ENCODE measurements around the gene MAP3K10.

MAP3K10 gene

GRCh38 chr19:40174092-40174491, 17.1 kb upstream of the MAP3K10 start:
- DNase-seq (ENCODE audit: low read depth): no peak

GRCh38 chr19:40175820-40176219, 15.4 kb upstream of the MAP3K10 start:
- no peak for DNase-seq (ENCODE audit: low read depth)

- no peak for DNase-seq (ENCODE audit: low read depth)
Measured at GRCh38 chr19:40177286-40178070, 13.7 kb upstream of the MAP3K10 start.

DNA sequence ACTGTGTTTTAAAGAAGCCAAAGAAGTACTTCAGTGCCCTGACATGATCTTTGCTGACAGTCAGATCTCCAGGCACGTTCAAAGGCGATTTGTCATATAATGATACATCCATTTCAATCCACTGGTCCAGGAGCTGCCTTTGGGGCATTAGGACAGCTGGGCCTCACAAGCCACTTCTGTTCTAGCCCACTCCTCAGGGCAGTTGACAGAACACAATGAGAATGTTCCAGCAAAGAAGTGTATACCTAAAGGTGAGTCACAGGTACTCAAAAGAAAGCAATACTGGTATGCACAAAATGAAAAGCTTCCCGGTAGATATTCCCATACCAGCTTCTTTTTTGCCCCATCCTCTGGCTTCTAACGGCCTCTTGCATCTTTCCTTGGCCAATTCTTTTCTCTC, 12.5 kb upstream of the MAP3K10 start:
- no peak for DNase-seq (ENCODE audit: low read depth)

DNA sequence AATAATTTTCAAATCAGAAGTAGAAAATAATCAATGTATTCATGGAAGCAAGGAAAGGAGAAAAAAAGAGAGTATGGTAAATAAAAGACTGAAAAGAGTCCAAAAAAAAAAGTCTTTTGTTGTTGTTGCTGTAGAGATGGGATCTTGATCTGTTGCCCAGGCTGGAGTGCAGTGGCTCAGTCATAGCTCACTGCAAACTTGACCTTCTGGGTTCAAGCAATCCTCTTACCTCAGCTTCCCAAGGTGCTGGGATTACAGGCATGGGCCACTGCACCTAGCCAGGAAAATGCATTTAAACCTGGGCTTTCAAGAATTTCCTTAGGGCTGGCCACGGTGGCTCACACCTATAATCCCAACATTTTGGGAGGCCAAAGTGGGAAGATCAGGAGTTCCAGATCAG, 7.0 kb upstream of the MAP3K10 start:
- no peak for DNase-seq (ENCODE audit: low read depth)

GRCh38 chr19:40191836-40192646, 815 bp downstream of the MAP3K10 start:
- DNase-seq (ENCODE audit: low read depth): no peak

GRCh38 chr19:40192758-40193586, 1.7 kb downstream of the MAP3K10 start:
- no peak for DNase-seq (ENCODE audit: low read depth)

DNA sequence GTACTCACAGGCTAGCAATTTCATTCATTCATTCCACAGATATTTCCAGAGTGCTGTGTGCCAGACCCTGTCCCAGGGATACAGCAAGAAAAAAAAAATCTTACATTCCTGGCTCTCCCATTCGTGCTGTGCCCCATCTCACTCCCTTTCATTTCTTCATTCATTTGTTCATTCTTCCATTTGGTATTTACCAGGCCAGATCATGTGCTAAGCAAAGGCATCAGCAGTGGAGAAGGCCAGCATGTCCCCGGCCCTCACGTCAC, 2.3 kb downstream of the MAP3K10 start:
- no peak for DNase-seq (ENCODE audit: low read depth)

DNA sequence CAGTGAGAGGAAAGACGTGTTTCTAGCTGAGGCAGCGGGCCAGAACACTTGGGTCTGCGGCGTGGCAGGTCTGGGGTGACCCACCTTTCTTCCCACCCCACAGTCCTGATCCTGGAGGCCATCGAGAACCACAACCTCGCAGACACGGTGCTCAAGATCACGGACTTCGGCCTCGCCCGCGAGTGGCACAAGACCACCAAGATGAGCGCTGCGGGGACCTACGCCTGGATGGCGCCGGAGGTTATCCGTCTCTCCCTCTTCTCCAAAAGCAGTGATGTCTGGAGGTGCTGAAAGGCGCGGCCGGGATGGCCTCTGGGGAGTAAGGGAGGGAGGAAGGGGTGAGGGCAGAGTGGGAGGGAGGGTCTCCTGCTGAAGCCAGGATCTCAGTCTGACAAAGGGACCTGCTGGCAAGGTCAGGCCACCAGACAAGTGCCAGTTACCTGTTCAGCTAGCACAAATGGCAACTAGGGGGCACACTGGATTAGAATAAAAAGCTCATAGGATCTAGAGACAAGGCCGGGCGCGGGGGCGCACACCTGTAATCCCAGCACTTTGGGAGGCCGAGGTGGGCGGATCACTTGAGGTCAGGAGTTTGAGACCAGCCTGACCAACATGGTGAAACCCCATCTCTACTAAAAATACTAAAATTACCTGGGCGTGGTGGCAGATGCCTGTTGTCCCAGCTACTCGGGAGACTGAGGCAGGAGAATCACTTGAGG, 7.2 kb downstream of the MAP3K10 start:
- DNase-seq (ENCODE audit: low read depth): no peak

- DNase-seq (ENCODE audit: low read depth): no peak
Measured at GRCh38 chr19:40200341-40201099, 9.3 kb downstream of the MAP3K10 start.

GRCh38 chr19:40204381-40204780, 13.2 kb downstream of the MAP3K10 start:
- no peak for DNase-seq (ENCODE audit: low read depth)

DNA sequence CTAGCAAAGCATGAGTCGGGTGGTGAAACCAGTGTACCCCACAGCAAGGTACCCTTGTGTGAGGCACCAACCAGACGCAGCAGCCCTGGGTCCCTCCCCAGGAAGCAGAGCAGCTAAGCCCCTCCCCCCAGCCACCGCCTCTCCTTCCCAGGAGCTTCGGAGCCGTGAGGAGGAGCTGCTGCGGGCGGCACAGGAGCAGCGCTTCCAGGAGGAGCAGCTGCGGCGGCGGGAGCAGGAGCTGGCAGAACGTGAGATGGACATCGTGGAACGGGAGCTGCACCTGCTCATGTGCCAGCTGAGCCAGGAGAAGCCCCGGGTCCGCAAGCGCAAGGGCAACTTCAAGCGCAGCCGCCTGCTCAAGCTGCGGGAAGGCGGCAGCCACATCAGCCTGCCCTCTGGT, 14.5 kb downstream of the MAP3K10 start:
- no peak for DNase-seq (ENCODE audit: low read depth)

DNA sequence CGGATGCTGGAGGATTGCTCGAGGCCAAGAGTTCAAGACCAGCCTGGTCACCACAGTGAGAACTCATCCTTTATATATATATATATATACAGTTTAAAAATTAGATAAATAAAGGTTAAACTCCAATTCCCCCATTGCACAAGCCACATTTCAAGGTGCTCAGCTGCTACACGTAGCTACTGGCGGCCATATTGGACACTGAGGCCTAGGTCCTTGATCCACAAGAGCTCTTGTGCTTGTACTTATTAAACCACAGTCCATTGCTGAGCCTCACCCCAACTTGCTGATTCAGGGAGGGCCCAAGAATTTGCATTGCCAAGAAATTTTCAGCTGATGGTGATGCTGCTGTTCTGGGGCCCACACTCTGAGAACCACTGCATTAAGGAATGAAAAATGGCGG, 17.4 kb downstream of the MAP3K10 start:
- DNase-seq (ENCODE audit: low read depth): no peak

GRCh38 chr19:40210889-40211288, 19.7 kb downstream of the MAP3K10 start:
- no peak for DNase-seq (ENCODE audit: low read depth)

DNA sequence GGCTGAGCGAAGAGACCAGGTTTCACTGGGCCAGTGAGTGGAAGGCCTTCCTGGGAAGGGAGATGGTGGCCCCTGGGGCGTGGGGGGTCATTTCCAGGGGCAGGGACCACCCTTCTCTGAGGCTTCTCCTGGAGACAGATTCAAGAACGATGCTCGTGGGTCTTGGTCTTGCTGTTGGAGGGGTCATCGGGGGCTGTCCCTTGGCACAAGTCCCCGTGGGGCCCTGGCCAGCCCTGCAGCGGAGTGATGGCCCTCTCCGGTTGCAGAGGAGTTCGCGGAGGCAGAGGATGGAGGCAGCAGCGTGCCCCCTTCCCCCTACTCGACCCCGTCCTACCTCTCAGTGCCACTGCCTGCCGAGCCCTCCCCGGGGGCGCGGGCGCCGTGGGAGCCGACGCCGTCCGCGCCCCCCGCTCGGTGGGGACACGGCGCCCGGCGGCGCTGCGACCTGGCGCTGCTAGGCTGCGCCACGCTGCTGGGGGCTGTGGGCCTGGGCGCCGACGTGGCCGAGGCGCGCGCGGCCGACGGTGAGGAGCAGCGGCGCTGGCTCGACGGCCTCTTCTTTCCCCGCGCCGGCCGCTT, 22.1 kb downstream of the MAP3K10 start:
- DNase-seq (ENCODE audit: low read depth): no peak

DNA sequence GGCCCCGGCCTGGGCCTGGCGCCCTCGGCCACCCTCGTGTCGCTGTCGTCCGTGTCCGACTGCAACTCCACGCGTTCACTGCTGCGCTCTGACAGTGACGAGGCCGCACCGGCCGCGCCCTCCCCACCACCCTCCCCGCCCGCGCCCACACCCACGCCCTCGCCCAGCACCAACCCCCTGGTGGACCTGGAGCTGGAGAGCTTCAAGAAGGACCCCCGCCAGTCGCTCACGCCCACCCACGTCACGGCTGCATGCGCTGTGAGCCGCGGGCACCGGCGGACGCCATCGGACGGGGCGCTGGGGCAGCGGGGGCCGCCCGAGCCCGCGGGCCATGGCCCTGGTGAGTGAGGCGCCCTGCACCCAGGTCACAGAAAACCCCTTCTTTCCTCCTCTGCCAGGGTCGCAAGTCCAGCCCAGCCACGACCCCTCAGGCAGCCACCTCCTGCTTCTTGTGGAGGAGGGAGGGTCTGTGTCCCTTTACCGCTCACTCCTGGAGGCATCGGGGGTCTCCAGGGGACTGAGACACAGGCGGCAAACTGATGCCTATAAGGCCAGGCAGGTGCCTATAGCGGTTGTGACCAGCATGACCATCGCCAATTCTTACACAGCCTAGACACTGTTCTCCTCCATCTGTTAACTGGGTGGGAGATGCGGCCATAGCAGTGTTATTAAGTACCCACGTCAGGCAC, 22.8 kb downstream of the MAP3K10 start:
- no peak for DNase-seq (ENCODE audit: low read depth)

GRCh38 chr19:40214936-40215335, 23.7 kb downstream of the MAP3K10 start:
- no peak for DNase-seq (ENCODE audit: low read depth)

GRCh38 chr19:40216013-40216776, 25.0 kb downstream of the MAP3K10 start:
- DNase-seq (ENCODE audit: low read depth): no peak

DNA sequence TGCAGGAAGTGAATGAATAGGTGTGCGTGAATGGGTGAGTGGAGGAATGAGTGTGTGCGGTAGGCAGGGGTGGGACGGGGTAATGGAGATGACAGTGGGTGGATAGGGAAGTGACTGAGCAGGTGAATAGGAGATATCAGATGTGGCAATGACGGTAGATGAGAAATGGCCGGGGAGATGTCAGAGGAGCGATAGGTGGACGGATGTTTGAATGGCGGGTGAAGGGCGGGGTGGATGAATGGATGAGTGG, 25.5 kb downstream of the MAP3K10 start:
- no peak for DNase-seq (ENCODE audit: low read depth)

All from stimulated activated CD8-positive, alpha-beta memory T cell treated with anti-CD3 and anti-CD28 coated beads, Interleukin-15, amount 100 ng/mL, for 1 hour (primary cell).